Activated CD8-positive, alpha-beta memory T cell treated with anti-CD3 and anti-CD28 coated beads, Interleukin-2, amount 50 U/mL, for 4 hours (primary cell): ENCODE data around the gene HOXB2.
"Not testable (repeated sequence)": the region's sequence is repeated elsewhere in the genome, so short reads cannot be mapped to it uniquely, and the experiment has no call there.

ENCODE experiments used
- DNase-seq: peaks from one replicate; pipeline ENCODE4 v3.0.0-alpha.2; 2020

Gene HOXB2

DNA sequence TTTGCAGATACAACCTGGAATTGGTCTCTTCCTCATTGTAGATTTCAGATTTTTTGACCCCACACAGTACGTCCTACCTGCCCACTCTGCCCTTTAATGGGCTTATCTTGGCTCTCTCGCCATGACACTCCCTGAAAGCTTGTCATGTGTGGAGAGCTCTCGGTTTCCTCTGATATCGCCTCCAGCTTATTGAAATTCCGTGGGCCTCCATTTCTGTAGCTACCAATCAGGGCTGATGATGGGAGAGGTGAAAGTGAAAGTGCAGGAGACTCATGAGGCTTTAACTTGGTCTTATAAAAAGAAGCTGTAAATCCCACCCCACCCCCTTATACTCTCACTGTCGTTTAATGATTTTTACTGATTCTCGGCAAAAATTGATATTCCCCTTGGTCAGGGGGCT is 31.8 kb downstream of the HOXB2 start:
- DNase-seq = no peak

DNA sequence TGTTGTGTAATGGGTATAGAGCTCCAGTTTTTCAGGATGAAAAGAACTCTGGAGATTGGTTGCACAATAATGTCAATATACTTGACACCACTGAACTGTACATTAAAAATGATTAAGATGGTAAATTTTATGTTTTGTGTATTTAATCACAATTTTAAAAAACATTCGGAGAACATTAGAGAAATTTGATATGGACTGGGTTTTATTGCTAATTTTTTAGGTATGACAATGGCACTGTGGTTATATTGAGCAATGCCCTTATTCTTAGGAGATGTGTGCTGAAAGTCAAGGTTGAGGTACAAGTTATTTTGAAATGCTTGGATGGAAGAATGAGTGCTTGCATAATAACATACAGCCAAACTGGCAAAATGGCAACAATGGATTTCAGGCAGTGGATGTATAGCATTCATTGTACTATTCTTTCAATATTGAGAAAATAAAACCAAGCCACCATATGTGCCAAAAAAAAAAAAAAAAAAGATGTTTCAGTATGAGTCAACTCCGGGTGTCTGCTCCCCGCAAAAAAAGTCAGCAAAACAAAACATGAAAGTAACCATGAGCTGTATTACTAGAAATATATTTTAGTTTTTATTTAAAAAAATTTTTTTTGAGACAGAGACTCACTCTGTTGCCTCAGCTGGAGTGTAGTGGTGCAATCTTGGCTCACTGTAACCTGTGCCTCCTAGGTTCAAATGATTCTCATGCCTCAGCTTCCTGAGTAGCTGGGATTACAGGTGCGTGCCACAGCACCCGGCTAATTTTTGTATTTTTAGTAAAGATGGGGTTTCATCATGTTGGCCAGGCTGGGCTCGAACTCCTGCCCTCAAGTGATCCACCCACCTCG is 33.9 kb downstream of the HOXB2 start:
- DNase-seq = no peak

DNA sequence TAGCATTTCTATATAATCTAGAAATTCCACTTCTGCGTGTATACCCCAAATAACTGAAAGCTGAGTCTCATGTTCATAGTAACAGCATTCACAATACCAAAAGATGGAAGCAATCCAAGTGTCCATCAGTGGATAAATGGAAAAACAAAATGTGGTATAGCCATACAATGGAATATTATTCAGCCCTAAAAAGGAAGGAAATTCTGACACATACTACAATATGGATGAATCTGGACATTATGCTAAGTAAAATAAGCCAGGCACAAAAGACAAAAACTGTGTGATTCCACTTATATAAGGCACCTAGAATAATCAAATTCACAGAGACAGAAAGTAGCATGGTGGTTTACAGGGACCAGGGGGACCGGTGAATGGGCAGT is 34.5 kb downstream of the HOXB2 start:
- DNase-seq = no peak

DNA sequence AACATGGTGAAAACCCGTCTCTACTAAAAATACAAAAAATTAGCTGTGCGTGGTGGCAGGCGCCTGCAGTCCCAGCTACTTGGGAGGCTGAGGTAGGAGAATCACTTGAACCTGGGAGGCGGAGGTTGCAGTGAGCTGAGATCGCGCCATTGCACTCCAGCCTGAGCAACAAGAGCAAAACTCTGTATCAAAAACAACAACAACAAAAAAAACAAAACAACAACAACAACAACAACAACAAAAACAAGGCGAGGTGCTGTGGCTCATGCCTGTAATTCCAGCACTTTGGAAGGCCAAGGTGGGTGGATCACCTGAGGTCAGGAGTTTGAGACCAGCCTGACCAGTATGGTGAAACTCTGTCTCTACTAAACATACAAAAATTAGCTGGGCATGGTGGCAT is 35.2 kb downstream of the HOXB2 start:
- not testable (repeated sequence) for DNase-seq

DNA sequence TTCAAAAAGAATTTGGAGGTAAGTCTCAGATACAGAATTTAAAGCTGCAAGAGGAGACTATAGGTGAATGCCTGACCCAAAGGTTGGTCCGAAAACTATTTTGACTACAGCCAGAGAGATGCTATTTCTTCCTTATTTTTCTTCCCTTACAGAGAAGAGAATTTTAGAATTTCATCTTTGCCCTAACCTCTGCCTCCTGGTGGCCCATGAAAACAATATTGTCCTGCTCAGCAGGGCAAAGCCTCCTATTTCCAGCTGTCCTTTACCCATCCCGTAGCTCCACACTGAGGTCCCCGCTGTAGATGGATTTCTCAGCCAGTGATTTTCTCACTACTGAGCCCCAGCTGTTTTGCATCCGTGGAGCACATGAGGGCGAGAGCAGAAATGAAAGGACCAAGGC is 38.7 kb downstream of the HOXB2 start:
- no peak for DNase-seq

DNA sequence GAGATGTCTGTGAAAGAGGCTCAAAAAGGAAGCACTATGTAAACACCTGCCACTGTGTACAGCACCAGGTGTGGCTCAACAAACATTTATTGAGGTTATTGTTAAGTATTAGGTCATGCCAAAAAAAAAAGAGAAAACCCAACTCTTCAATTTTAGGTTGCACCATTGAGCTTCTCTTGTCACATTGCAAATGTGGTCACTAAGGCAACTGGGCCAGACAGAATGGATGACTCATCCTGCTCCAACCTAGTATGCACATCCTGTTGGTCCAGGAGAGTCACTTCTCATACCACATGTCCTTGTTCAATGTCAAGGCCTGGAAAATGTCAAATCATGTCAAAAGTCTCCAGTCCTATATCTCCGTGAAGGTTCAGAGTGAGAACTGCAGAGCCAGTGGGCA is 39.1 kb downstream of the HOXB2 start:
- peak; percentile 26 for DNase-seq

DNA sequence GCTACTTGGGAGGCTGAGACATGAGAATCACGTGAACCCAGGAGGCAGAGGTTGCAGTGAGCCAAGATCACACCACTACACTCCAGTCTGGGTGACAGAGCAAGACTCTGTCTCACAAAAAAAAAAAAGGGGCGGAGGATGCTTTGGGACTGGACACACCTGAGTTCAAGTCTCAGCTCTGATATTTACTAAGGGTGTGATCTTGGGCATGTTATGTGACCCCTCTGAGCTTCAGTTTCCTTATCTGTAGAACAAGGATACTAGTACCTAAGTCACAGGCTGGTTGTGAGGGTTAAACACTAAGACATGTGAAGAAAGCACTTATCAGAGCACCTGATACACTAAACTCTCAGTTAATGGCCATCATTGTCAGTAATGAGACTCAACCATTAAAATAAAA is 40.0 kb downstream of the HOXB2 start:
- no peak for DNase-seq

DNA sequence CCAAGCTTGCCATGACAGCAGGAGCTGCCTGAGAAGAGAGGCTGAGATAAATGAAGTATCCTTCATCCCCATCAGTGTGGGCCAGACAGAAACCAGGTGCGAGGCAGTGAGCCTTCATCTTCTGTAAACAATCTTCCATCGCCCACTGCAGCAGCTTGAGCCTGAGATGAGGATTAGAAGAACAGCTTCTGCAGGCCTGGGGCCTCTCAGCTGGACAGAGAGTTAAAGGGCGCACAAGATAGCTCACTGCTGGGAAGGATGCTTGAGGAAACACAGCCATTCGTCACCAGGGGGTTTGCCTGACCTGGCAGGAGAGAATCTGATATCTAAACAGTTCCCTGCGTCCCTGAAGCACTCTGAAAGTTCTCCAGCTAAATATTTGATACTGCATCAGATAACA is 41.2 kb downstream of the HOXB2 start:
- DNase-seq = no peak

DNA sequence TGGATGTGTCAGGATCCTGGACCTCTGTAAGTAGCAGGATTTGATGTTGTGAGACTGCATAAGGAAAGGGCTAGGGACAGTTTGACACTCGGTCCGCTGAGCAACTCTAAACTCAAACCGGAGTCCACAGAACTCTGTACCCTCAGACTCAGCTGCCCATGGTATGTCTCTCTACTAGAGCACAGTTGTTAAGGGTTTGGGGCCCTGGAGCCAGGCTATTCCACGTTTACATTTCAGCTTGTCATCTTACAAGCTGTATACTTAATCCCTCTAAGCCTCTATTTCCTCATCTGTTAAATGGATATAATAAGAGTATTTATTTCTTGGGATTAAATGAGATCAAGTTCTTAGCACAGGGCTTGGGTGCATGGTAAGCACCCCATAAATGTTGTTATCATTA is 42.0 kb downstream of the HOXB2 start:
- DNase-seq = no peak

DNA sequence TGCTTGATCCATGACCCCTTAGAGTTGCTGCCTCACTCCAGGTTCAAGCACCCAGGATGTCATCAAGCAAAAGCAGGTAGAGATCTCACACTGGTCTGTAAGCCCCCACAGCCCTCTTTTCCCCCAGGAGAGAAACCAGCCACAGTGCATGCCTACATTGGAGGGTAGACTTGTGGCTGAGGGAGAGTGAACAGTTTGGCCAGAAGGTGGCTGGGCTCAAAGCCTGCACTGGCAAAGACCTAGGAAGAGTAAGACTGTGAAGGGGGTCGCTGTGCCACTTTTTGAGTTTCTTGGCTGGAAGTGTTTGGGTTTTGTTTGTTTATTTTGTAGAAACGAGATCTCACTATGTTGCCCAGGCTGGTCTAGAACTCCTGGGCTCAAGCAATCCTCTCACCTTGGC is 42.6 kb downstream of the HOXB2 start:
- no peak for DNase-seq

DNA sequence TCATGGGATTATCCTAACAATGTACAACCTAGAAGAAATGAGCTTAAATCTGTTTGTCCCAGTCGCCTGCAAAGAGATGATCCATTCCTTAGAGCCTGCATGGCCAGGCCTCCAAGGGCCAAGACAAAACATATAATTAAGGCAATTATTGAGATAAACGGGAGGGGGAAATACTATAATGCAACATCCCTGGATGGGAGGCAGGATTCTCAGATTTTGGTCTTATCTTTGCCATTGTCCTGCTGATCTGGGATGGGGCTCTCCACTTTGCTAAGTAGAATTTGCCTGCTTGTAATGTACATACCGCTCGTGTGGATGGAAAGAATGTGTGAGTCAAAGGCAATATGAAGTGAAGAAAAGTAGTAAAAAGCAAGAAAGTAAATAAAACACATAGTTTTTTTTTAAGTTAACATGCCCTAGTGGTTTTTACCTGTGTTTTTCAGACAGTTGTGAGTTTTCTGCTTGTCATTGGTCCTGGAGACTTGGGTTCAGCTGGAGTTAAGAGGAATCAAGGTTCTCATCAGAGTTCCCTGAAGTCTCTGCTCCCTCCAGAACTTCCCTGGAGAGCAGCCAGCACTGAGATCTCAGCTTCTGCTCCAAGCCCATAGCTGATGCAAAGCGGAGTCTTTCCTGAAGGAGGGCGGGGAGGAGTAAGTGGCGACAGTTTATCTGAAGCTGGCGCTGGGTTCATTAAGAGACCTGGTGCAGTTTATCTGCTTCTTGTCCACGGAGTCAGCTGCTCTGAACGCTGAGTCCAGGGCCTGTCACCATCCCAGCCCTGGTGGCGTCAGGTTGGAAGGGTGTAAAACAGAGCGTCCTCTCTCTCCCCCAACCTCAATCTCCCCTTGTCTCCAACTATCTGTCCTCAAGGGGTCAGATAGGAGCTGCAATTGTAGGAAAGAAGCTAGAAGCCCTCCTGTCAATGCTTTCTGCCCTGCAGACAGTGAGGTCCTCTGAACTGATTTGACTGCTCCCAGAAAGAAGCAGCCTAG is 44.2 kb downstream of the HOXB2 start:
- DNase-seq = no peak

DNA sequence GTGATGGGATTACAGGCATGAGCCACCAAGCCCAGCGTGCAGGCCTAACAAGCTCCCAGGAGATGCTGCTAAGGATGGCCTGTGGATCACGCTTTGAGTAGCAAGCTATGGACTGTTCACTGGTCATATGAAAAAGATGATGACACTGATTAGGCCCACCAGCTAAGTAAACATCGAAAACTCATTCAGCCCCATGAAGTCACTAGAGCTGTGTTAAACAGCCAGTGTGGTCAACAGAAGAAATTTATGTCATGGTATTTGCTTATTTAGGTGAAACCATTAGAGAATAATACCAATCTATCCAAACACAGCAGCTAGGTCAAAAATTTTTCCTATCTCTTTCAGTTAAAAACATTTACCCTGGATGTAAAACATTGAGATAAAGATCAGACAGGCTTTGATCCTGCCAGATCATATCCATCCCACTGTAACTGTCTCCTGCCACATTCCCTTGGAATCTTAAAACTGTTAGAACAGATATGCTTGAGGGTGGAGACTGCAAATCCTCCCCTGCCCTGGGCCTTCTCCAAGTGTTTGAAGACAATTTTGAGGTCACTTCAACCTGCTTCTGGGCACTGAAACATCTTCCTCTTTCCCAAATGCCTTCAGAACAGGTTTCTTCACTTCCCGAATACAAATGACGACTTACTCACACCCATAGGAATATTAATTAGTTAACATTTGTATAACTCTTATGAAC is 45.0 kb downstream of the HOXB2 start:
- DNase-seq = no peak

DNA sequence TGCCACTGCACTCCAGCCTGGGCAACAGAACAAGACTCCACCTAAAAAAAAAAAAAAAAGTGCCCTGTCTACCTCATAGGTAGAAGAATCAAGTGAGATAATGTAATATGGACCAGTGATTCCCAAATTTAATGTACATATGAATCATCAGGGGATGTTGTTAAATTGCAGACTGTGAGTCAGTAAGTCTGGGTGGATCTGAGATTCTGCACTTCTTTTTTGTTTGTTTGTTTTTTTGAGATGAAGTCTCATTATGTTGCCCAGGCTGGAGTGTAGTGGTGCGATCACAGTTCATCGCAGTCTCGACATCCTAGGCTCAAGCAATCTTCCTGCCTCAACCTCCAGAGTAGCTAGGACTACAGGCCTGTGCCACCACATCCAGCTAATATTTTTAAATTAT is 45.7 kb downstream of the HOXB2 start:
- DNase-seq = no peak

DNA sequence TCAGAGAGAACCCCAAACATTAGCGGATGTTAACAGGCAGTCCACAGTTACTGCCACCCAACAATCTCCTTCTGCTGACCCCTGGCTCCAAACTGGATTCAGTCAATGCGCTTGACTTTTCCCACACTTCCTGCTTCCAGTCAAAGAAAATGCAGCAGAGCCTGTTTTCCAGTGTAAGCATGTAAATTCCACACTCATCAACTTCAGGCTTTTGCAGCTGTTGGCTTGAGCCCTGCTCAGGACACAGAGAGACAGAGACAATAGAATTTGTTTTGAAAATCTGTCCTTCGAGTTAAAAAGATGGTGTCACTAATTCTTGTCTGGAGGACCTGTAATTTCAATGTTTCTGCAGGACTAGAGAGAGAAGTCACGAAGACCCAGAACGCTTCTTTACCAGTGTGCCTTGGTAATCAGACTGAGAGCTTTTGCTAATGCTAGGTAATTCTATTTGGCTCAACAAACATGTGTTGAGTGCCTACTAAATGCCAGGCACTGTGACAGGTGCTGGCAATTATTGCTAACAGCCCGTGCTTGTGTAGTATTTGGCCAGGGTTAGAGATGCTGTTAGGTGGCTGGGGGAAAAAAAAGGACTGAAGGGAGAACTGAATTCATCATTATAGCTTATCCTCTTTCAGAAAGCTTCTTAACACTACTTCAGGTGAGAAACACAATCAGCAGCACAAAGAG is 46.6 kb downstream of the HOXB2 start:
- no peak for DNase-seq

DNA sequence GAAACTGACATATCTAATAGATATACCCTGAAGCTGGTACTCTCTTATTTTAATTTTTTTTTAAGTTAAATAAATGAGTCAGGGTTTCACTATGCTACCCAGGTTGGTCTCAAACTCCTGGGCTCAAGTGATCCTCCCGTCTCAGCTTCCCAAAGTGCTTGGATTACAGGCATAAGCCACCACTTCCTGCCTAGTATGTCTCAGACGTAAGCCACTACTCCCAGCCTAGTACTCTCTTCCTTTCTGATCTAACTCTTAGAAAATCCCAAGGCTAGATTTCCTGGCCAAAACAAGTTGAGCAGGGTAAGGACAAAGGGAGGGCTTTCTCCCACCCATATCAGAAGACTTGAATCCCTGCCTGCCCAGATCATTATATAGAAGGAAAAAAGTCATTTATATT is 47.8 kb downstream of the HOXB2 start:
- DNase-seq = no peak

DNA sequence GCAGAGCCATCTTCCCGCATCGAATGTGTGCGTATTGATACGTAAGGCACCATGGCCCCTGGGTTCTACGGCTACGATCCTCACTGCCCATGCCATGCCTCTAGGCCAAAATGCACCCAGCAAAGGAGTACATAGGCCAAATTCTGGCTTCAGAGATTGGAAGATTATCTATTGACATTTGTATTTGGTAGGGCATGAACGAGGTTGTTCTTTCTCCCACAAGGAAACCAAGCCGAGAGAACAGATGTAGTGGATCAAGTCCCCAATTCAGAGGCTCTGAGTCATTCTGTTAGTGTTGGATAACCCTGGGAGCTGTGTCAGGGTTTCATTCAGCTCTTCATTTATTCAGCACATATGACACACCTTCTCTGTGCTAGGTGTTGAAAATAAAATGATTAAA is 50.6 kb downstream of the HOXB2 start:
- DNase-seq = no peak
